Colonic mucosa (tissue), 4 donors: Measurements from ENCODE around the gene EEFSEC. TPM values are rescaled to one million over a fixed set of nuclear protein-coding genes. Genes with fewer than 3 reads are reported as not detected.
"Not testable (repeated sequence)": the region's sequence is repeated elsewhere in the genome, so short reads cannot be mapped to it uniquely, and the experiment has no call there.

ENCODE experiments used
- DNase-seq: peaks from one replicate; pipeline ENCODE4 v3.0.0-alpha.2; 2020
- H3K27ac ChIP-seq: fragments of 200-600 bp; one replicate; pipeline ENCODE4 v1.8.0; 2021
- H3K27me3 ChIP-seq: fragments of 200-600 bp; one replicate; pipeline ENCODE4 v1.8.0; 2021
- H3K36me3 ChIP-seq: fragments of 200-600 bp; one replicate; pipeline ENCODE4 v1.8.0; 2021
- H3K4me1 ChIP-seq: fragments of 200-600 bp; one replicate; pipeline ENCODE4 v1.8.0; 2021; ENCODE audit warnings: mild to moderate bottlenecking
- H3K4me3 ChIP-seq: fragments of 200-600 bp; one replicate; pipeline ENCODE4 v1.8.0; 2021
- H3K9ac ChIP-seq, 2 donors: one replicate each; pipeline ENCODE4 v1.7.0; 2013; ENCODE audit warnings: control low read depth in 2 of 2, low read depth in 2 of 2, low read length in 2 of 2
- H3K9me3 ChIP-seq: fragments of 200-600 bp; one replicate; pipeline ENCODE4 v1.8.0; 2021
- intact Hi-C: fragments of 100-400 bp; cut with DNase I; formaldehyde crosslinking; loops from one replicate; pipeline ENCODE4 v1.14.1; 2022
- total RNA-seq, 2 donors: library from RNA; stranded (reverse); fragmentation: NEBNext Ultra II Directional in 1 of 2; extraction: Animal tissue kit (Norgen Biotek cat#: 25700) in 1 of 2; gene quantifications; one replicate each; pipeline ENCODE4 v1.2.1, GENCODE V29; 2021
- TF ChIP-seq, protein P1 (sequence below): fragments of 200-600 bp; IDR thresholded peaks from one replicate; pipeline ENCODE4 v1.8.0; 2022; ENCODE audit warnings: antibody characterized with exemption, mild to moderate bottlenecking
- donor health status: healthy.
- donor health status: DM: no; HTN: no; CAD: no.
- donor health status: DM: no; HTN: no; CAD: no.

The EEFSEC gene
- total RNA-seq, 2 donors from 2014 or later, result 8.6 to 16.6 TPM

DNA sequence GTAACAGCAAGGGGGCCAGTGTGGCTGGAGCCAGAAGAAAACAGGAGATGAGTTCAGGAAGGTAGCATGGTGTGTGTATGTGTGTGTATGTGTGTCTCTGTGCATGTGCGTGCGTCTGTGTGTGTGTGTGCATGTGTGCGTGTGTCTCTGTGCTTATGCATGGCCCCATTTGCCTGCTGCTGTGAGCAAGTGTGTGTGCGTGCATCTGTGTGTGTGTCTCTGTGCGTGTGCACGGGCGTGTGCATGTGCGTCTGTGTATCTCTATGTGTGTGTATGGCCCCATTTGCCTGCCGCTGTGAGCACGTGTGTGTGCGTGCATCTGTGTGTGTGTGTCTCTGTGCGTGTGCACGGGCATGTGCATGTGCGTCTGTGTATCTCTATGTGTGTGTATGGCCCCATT, 7.1 kb upstream of the EEFSEC start:
- no peak for DNase-seq
- H3K9me3 ChIP-seq, result no peaks in the 10 kb centered on the region
- no peak overlapping the region for H3K27ac ChIP-seq
- intact Hi-C loops, result no loop called here
- TF ChIP-seq, protein P1, sequence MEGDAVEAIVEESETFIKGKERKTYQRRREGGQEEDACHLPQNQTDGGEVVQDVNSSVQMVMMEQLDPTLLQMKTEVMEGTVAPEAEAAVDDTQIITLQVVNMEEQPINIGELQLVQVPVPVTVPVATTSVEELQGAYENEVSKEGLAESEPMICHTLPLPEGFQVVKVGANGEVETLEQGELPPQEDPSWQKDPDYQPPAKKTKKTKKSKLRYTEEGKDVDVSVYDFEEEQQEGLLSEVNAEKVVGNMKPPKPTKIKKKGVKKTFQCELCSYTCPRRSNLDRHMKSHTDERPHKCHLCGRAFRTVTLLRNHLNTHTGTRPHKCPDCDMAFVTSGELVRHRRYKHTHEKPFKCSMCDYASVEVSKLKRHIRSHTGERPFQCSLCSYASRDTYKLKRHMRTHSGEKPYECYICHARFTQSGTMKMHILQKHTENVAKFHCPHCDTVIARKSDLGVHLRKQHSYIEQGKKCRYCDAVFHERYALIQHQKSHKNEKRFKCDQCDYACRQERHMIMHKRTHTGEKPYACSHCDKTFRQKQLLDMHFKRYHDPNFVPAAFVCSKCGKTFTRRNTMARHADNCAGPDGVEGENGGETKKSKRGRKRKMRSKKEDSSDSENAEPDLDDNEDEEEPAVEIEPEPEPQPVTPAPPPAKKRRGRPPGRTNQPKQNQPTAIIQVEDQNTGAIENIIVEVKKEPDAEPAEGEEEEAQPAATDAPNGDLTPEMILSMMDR, result no peak
- H3K36me3 ChIP-seq, result no peaks in the 10 kb centered on the region
- no peak overlapping the region for H3K4me3 ChIP-seq
- no peak overlapping the region for H3K9ac ChIP-seq
- no peaks in the 10 kb centered on the region for H3K27me3 ChIP-seq
- H3K4me1 ChIP-seq, result no peaks in the 10 kb centered on the region

DNA sequence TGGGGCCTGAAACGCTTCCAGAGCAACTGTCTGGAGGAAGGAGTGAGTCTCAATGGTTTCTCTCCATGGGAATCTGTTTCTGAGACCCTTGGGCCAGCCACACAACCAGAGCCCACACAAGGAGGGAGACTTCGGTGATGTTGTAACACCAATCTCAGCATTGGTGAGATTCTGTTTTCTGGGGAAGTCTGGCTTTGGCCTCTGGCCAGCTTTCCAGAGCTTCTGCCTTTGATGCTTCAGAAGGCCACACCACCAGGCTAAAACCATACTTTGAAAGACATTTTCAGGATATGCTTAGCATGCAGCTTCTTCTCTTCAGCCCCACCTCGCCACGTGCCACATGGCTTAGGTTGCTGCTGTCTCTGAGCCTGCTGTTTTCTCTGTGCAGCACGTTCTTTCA, 3.6 kb upstream of the EEFSEC start:
- Histone ChIP-seq H3K27ac (no peak overlapping the region), H3K36me3 (no peaks in the 10 kb centered on the region), H3K9me3 (no peaks in the 10 kb centered on the region), H3K27me3 (no peaks in the 10 kb centered on the region), H3K4me1 (no peaks in the 10 kb centered on the region), H3K4me3 (no peak overlapping the region), H3K9ac (no peak overlapping the region)
- intact Hi-C loops, result no loop called here
- TF ChIP-seq, protein P1, result no peak
- no peak for DNase-seq

DNA sequence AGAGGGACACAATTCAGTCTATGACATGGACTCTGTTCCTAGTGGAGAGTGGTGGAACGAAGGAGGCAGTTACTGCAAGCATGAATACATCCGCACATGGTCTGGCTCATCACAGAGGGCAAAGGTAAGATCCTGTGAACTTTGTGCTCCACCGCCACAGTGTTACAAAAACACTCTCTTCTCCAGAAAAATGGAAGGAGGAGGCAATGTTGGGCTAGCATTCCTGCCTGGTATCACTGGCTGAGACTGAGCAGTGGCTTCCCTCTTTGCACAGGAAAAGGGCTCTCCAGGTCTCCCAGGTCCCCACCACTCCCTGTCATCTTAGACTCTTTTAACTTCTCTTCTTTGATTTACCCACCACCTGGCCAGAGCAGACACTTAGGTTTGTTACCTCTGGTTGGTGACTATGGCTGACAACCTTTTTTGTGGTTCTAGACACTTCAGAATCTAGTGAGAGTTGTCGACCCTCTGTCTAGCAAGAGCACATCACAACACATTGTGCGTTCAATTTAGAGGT, 1.5 kb upstream of the EEFSEC start:
- H3K9ac ChIP-seq, result no peak overlapping the region
- H3K4me1 ChIP-seq, result no peaks in the 10 kb centered on the region
- no peaks in the 10 kb centered on the region for H3K27me3 ChIP-seq
- intact Hi-C loops, result loop anchor here (2.0 kb wide), 1 partner anchor 29 kb away; the partner anchor contains the start of gene RUVBL1
- no peak overlapping the region for H3K4me3 ChIP-seq
- TF ChIP-seq, protein P1, result no peak
- no peaks in the 10 kb centered on the region for H3K36me3 ChIP-seq
- no peak overlapping the region for H3K27ac ChIP-seq
- no peaks in the 10 kb centered on the region for H3K9me3 ChIP-seq
- no peak for DNase-seq

- Histone ChIP-seq H3K27ac (peak overlapping the region; percentile 86), H3K4me3 (peak overlapping the region; percentile 99), H3K4me1 (no peaks in the 10 kb centered on the region), H3K27me3 (no peaks in the 10 kb centered on the region), H3K9me3 (no peaks in the 10 kb centered on the region), H3K9ac (no peak overlapping the region), H3K36me3 (no peaks in the 10 kb centered on the region)
- intact Hi-C loops, result loop anchor here (2.0 kb wide), 1 partner anchor 30 kb away; the partner anchor contains the start of gene RUVBL1
- no peak for DNase-seq
- TF ChIP-seq, protein P1, result no peak
Measured at GRCh38 chr3:128152419-128153155, 694 bp upstream of the EEFSEC start.

- H3K36me3 ChIP-seq, H3K27me3 ChIP-seq, DNase-seq, H3K4me1 ChIP-seq, H3K9me3 ChIP-seq, intact Hi-C loops: not testable (repeated sequence)
- Histone ChIP-seq H3K4me3 (peak overlapping the region; percentile 99), H3K27ac (peak overlapping the region; percentile 86), H3K9ac (peak overlapping the region in 1 of 2 donors; percentile 38)
Measured at GRCh38 chr3:128154354-128154753, 1.1 kb downstream of the EEFSEC start.
